ENCODE results near the gene WT1.

WT1 gene

GRCh38 chr11:32411942-32412615 is 23.3 kb downstream of the WT1 start:
- Histone ChIP-seq H3K79me2 (ENCODE audit: control insufficient read depth, low read length) (no peaks in the 10 kb centered on the region), H3F3A (ENCODE audit: control insufficient read depth, insufficient read depth) (no peaks in the 10 kb centered on the region), H3K9me3 (ENCODE audit: control insufficient read depth, insufficient read depth, low read length) (no peaks in the 10 kb centered on the region), H3K4me2 (ENCODE audit: low read length) (no peak overlapping the region), H3K36me3 (ENCODE audit: control insufficient read depth, low read length) (no peaks in the 10 kb centered on the region), H3K27ac (ENCODE audit: low read depth, low read length) (no peak overlapping the region), H4K20me1 (ENCODE audit: control insufficient read depth, insufficient read depth, low read depth, low read length) (no peaks in the 10 kb centered on the region), H3K27me3 (ENCODE audit: control insufficient read depth, low read length) (peaks cover 6% of the 10 kb centered on the region; the same call in 1 of the 2 replicates), H3K9me2 (replicated peaks; ENCODE audit: control insufficient read depth, low read length) (no peaks in the 10 kb centered on the region), H3K4me1 (ENCODE audit: control insufficient read depth, low read length) (no peaks in the 10 kb centered on the region), H3K4me3 (ENCODE audit: low read length) (no peak overlapping the region)
- TF ChIP-seq EZH2phosphoT487 (IDR thresholded peaks at IDR 0.05; ENCODE audit: borderline replicate concordance, low read length) (no peak), CTCF (IDR thresholded peaks at IDR 0.05; ENCODE audit: low read depth, low read length, poor library complexity, severe bottlenecking) (no peak)

GRCh38 chr11:32405592-32405991 is 29.7 kb downstream of the WT1 start:
- Histone ChIP-seq H3F3A (ENCODE audit: control insufficient read depth, insufficient read depth) (no peaks in the 10 kb centered on the region), H3K36me3 (ENCODE audit: control insufficient read depth, low read length) (no peaks in the 10 kb centered on the region), H3K9me2 (replicated peaks; ENCODE audit: control insufficient read depth, low read length) (no peaks in the 10 kb centered on the region), H3K4me2 (ENCODE audit: low read length) (no peak overlapping the region), H3K4me3 (ENCODE audit: low read length) (no peak overlapping the region), H3K27ac (ENCODE audit: low read depth, low read length) (no peak overlapping the region), H3K27me3 (ENCODE audit: control insufficient read depth, low read length) (no peaks in the 10 kb centered on the region), H3K79me2 (ENCODE audit: control insufficient read depth, low read length) (no peaks in the 10 kb centered on the region), H3K4me1 (ENCODE audit: control insufficient read depth, low read length) (no peaks in the 10 kb centered on the region), H4K20me1 (ENCODE audit: control insufficient read depth, insufficient read depth, low read depth, low read length) (no peaks in the 10 kb centered on the region), H3K9me3 (ENCODE audit: control insufficient read depth, insufficient read depth, low read length) (no peaks in the 10 kb centered on the region)
- no peak for TF ChIP-seq EZH2phosphoT487 (IDR thresholded peaks at IDR 0.05; ENCODE audit: borderline replicate concordance, low read length)
- no peak for TF ChIP-seq CTCF (IDR thresholded peaks at IDR 0.05; ENCODE audit: low read depth, low read length, poor library complexity, severe bottlenecking)

GRCh38 chr11:32402836-32403235 is 32.5 kb downstream of the WT1 start:
- Histone ChIP-seq H3K9me3 (ENCODE audit: control insufficient read depth, insufficient read depth, low read length) (no peaks in the 10 kb centered on the region), H4K20me1 (ENCODE audit: control insufficient read depth, insufficient read depth, low read depth, low read length) (no peaks in the 10 kb centered on the region), H3F3A (ENCODE audit: control insufficient read depth, insufficient read depth) (no peaks in the 10 kb centered on the region), H3K27ac (ENCODE audit: low read depth, low read length) (no peak overlapping the region), H3K9me2 (replicated peaks; ENCODE audit: control insufficient read depth, low read length) (no peaks in the 10 kb centered on the region), H3K79me2 (ENCODE audit: control insufficient read depth, low read length) (no peaks in the 10 kb centered on the region), H3K27me3 (ENCODE audit: control insufficient read depth, low read length) (no peaks in the 10 kb centered on the region), H3K4me3 (ENCODE audit: low read length) (no peak overlapping the region), H3K4me1 (ENCODE audit: control insufficient read depth, low read length) (no peaks in the 10 kb centered on the region), H3K36me3 (ENCODE audit: control insufficient read depth, low read length) (no peaks in the 10 kb centered on the region), H3K4me2 (ENCODE audit: low read length) (no peak overlapping the region)
- no peak for TF ChIP-seq EZH2phosphoT487 (IDR thresholded peaks at IDR 0.05; ENCODE audit: borderline replicate concordance, low read length)
- TF ChIP-seq CTCF (IDR thresholded peaks at IDR 0.05; ENCODE audit: low read depth, low read length, poor library complexity, severe bottlenecking), result no peak

Data from DOHH2 (cell line).